Mesodermal cell (in vitro differentiated cells): ENCODE measurements around the gene RCAN3.
"Not testable (repeated sequence)": the region's sequence is repeated elsewhere in the genome, so short reads cannot be mapped to it uniquely, and the experiment has no call there.

Source experiments
- H3K27ac ChIP-seq: 2 replicates; pipeline ENCODE4 v1.7.0; 2013; ENCODE audit warnings: mild to moderate bottlenecking, low read depth, low read length, moderate library complexity; ENCODE audit not compliant: severe bottlenecking
- H3K36me3 ChIP-seq: 2 replicates; pipeline ENCODE4 v1.7.1; 2013; ENCODE audit warnings: mild to moderate bottlenecking, low read length, moderate library complexity; ENCODE audit not compliant: control insufficient read depth, insufficient read depth
- H3K4me1 ChIP-seq: one replicate; pipeline ENCODE4 v1.7.1; 2013; ENCODE audit warnings: mild to moderate bottlenecking, low read length; ENCODE audit not compliant: insufficient read depth, control insufficient read depth, poor library complexity, severe bottlenecking
- H3K4me3 ChIP-seq: 2 replicates; pipeline ENCODE4 v1.7.0; 2013; ENCODE audit warnings: low read length, control low read depth, mild to moderate bottlenecking; ENCODE audit not compliant: insufficient read depth, poor library complexity, severe bottlenecking; ENCODE audit errors: extremely low read depth
- H3K9me3 ChIP-seq: 2 replicates; pipeline ENCODE4 v1.7.1; 2013; ENCODE audit warnings: mild to moderate bottlenecking, low read length, moderate library complexity; ENCODE audit not compliant: control insufficient read depth
- WGBS, 2 experiments: methylation state at CpG; one replicate each; pipeline ENCODE4 v1.1.5; 2013; ENCODE audit warnings: missing lambda C conversion rate in 2 of 2; ENCODE audit not compliant: insufficient coverage in 2 of 2; 5-methylcytosine and 5-hydroxymethylcytosine counted together

RCAN3 gene

DNA sequence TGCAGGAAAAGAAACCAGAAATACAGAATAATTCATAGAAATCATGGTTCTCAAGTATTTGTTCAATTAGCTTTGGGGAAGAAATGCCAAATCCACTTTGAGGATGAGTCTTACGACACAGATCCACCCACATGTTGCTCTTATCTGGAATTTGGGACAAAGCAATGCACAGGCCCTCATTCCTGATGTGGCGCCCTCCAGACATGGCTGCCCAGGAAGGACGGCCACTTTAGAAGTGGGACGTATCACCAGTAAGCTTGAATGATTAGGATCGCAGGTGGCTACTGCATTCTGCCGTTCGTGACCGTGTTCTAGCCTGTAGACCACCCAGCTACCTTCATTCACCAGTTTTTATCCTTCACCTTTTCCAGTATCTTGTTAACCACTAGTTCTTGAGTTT is 33.1 kb downstream of the RCAN3 start:
- H3K4me1 ChIP-seq = peaks cover 7% of the 10 kb centered on the region
- H3K9me3 ChIP-seq = no peaks in the 10 kb centered on the region
- H3K36me3 ChIP-seq = peaks cover 20% of the 10 kb centered on the region
- H3K27ac ChIP-seq = no peak overlapping the region
- H3K4me3 ChIP-seq = no peak overlapping the region
- WGBS, 2 experiments = 92 to 95% methylated on average over 8 of the region's 8 CpGs

DNA sequence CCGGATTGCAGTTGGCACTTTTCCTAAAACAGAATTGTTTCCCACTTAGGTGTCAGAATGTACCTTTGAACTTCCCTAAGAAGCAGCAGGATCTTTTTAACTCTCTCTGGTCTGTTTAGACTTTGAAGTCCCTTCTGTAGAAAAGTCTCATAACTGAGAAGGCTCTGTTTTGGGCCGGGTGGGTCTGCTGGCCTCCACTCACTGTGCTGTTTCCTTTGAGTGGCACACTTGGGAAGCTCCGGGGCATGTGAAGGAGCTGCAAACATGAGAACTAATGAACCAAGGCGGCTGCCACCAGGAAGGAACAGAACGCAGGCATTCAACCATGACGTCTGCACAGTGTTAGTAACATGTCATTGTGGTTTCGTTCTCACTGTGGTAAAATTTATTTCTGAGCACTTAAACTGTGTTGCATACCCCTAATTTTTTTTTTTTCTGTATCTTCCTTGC is 33.8 kb downstream of the RCAN3 start:
- Histone ChIP-seq H3K4me1 (peaks cover 10% of the 10 kb centered on the region), H3K4me3 (no peak overlapping the region), H3K9me3 (no peaks in the 10 kb centered on the region), H3K27ac (no peak overlapping the region), H3K36me3 (peaks cover 17% of the 10 kb centered on the region)
- 85 to 90% methylated on average over 5 of the region's 7 CpGs for WGBS, 2 experiments

DNA sequence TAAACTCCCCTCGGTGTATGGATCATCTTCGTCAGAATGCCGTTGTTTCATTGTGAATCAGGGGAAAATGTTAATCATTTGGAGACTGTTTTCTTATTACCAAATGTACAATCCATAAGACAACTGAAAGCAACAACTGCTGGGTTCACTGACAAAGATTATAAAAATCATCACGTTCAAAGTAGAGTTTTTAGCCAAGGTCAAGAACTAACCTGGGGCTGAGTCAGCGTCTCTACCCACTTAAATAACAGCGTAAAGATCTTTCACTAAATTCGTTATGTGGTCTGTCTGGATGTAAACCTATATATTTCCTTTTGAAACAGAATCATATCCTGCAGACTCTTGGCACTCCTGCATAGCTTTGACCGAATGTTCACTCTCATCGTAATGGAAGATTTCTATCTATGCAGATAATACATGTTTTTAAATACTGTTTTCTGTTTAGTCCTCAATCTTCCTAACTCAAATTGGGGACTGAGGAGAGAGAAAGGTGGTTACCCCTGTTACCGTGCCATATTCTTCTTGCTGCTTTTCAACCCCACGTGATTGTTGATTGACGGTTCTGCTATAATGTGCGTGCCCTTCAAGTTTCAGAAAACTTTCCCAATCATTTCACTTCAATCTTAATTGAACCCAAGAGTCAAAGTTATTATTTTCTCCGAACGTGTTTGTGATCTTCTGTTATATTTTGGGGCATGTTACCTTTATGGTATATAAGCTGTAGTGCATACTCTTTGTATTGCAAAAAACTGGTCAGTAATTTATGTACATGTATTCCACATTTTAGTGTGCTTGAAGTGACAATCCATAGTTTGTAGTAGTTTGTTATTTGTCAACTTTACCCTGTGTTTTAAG is 37.6 kb downstream of the RCAN3 start:
- H3K4me3 ChIP-seq = no peak overlapping the region
- H3K27ac ChIP-seq = no peak overlapping the region
- WGBS, 2 experiments = 87 to 90% methylated on average over 3 to 5 of the region's 15 CpGs
- H3K4me1 ChIP-seq = peaks cover 24% of the 10 kb centered on the region
- H3K9me3 ChIP-seq = no peaks in the 10 kb centered on the region
- H3K36me3 ChIP-seq = peaks cover 6% of the 10 kb centered on the region

DNA sequence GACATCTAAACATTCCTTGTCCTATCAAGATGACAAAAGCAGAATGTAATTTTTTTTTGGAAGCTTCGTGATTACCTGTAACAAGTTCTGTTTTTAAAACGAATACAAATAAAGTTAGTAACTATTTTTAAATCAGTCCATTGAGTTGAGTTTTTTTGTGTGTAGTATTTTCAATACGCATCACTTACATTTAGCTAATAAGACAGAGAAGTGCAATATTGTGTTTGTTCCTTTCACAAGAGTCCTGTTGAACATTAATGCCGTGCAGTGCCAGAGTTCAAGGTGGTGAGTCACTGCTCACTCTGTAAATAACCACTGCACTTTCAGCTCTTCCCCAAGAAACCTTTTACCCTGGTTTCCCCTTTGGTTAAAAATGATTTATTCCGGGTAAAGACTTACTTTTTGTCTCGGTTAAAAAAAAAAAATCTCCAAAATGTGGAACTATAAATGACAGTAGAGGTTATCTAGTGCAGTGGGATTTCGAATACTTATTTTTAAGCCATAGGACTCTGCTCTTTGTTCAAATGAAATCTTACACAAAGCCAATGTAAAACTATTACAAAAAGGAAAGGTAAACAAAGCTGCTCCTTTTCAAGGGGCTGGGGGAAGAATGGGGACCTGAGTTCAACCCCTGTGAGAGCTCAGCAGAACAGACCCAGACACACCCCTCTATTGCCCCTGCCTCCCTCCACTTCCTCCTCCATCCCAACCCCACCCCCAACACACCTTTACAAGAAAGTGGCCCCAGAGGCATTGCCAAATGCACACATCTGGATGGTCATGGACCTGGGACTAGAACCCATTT is 38.5 kb downstream of the RCAN3 start:
- H3K9me3 ChIP-seq = no peaks in the 10 kb centered on the region
- peaks cover 21% of the 10 kb centered on the region for H3K4me1 ChIP-seq
- no peak overlapping the region for H3K4me3 ChIP-seq
- 80% methylated on average over 1 of the region's 7 CpGs; no CpG with 5 or more reads in 1 of the 2 experiments for WGBS, 2 experiments
- no peaks in the 10 kb centered on the region for H3K36me3 ChIP-seq
- H3K27ac ChIP-seq = no peak overlapping the region

DNA sequence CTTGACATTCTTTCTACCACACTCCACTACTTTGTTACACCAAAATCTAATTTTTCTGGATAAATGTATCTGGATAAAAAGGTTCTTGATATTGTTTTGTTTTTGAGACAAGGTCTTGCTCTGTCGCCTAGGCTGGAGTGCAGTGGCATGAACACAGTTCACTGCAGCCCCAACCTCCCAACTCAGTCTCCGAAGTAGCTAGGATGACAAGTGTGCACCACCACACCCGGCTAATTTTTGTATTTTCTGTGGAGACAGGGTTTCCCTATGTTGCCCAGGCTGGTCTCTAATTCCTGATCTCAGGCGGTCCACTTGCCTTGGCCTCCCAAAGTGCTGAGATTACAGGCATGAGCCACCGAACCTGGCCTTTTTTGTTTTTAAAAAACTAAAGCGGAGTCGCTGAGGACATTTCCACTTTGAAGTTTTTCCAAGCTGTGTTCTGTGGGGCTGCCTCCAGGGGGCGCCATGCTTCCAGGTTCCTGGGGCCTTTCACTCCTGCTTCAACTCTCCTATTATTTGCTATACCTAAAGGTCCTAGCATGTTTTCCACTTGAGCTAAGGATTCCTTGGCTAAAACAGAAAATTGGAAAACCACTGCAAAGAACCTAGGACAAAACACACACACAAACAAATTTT is 39.2 kb downstream of the RCAN3 start:
- Histone ChIP-seq H3K36me3 (no peaks in the 10 kb centered on the region), H3K9me3 (no peaks in the 10 kb centered on the region), H3K4me1 (peaks cover 17% of the 10 kb centered on the region), H3K4me3 (no peak overlapping the region), H3K27ac (no peak overlapping the region)
- WGBS, 2 experiments = 76 to 81% methylated on average over 8 of the region's 8 CpGs

DNA sequence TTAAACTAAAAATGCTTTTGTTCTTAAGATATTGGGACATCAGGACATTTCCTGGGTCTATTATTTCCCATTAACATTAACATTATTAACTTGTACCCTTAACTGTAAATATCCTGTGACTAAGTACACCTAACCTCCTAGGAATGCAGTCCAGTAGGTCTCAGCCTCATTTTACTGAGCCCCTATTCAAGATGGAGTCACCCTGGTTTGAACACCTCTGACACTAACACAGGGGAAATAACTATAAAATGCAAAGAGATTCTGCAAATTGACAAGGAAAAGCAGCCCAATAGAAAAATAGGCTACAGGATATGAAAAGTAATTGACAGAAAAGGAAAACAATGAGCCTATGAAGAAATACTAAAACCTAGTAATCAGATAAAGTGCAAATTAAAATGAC is 41.6 kb downstream of the RCAN3 start:
- Histone ChIP-seq H3K4me1 (peaks cover 17% of the 10 kb centered on the region), H3K9me3 (no peaks in the 10 kb centered on the region), H3K36me3 (no peaks in the 10 kb centered on the region), H3K4me3 (no peak overlapping the region), H3K27ac (no peak overlapping the region)

DNA sequence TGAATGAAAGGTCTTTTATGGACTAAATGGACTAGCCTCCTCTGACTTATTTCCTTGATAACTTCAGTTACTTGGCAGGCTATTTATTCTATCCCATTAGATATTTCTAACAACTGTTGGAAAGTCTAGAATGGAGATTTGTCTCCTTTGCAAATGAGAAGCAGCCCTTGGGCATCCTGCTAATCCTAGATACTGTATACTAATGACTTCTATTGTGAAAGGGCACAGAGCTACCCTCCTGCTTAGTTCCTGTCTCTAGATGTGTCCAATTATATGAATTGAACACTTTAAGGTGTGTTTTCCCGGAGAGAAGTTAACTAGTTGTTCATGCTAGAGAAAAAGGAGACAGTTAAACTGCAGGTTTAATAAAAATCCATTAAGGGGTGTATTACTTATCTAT is 43.0 kb downstream of the RCAN3 start:
- no CpG with 5 or more reads among the region's 1 CpG for WGBS, 2 experiments
- H3K36me3 ChIP-seq = no peaks in the 10 kb centered on the region
- H3K4me3 ChIP-seq = no peak overlapping the region
- H3K9me3 ChIP-seq = no peaks in the 10 kb centered on the region
- no peak overlapping the region for H3K27ac ChIP-seq
- H3K4me1 ChIP-seq = peaks cover 17% of the 10 kb centered on the region

DNA sequence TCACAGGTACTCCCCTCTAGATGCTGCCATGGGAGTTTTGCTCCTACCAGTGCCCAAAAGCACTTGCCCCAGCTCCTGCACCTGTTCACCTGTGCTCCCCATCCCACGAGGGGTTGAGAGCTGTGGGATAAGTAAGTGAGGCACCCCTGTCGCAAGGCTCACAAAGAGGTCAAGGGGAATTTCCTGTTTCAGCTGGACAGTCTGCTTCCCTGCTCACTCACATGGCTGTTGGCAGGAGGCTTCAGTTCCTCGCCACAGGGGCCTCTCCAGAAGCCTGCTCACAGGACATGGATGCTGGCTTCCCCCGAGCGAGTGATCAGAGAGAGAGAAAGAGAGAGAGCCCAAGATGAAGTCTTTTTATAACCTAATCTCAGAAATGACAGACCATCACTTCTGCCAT is 44.6 kb downstream of the RCAN3 start:
- H3K4me1 ChIP-seq = peaks cover 9% of the 10 kb centered on the region
- whole genome bisulfite sequencing, 2 experiments = 86 to 90% methylated on average over 1 to 3 of the region's 5 CpGs
- H3K4me3 ChIP-seq = no peak overlapping the region

DNA sequence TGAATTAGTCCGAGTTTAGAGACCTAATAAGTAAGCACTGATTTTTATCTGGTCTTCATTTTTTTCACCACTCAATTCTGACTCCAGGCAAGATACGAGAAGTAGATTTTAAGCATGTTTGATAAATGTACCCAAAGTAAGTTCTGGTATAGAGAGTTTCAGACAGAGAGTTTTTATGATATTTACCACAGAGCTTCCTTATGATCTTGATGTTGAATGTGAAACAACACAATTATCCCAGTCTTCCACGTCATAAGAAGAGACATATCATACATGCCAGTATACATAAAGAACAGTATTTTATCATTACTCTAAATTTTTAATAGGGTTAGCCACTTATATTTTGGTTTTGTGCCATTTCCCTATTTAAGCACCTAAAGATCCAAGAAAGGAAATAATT is 45.4 kb downstream of the RCAN3 start:
- WGBS, 2 experiments = 100% methylated on average over 1 of the region's 3 CpGs; no CpG with 5 or more reads in 1 of the 2 experiments
- Histone ChIP-seq H3K27ac (no peak overlapping the region), H3K9me3 (no peaks in the 10 kb centered on the region), H3K4me1 (peaks cover 9% of the 10 kb centered on the region), H3K36me3 (no peaks in the 10 kb centered on the region), H3K4me3 (no peak overlapping the region)

More for the DNA sequence above, 44.6 kb downstream of the RCAN3 start:
- no peaks in the 10 kb centered on the region for H3K9me3 ChIP-seq
- H3K36me3 ChIP-seq = no peaks in the 10 kb centered on the region
- H3K27ac ChIP-seq = no peak overlapping the region

DNA sequence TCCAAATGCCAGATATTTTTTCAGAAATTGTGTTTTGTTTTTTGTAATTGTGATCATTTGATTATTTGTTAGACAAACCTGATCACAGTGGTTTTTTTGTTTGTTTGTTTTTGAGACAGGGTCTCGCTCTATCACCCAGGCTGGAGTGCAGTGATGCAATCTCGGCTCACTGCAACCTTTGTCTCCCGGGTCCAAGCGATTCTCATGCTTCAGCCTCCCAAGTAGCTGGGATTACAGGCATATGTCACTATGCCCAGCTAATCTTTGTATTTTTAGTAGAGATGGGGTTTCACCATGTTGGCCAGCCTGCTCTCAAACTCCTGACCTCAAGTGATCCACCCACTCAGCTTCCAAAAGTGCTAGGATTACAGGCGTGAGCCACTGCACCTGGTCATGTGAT is 46.6 kb downstream of the RCAN3 start:
- WGBS, 2 experiments = 93 to 96% methylated on average over 3 to 4 of the region's 5 CpGs
- not testable (repeated sequence) for H3K4me1 ChIP-seq, H3K27ac ChIP-seq, H3K36me3 ChIP-seq, H3K9me3 ChIP-seq, H3K4me3 ChIP-seq
